Liver (tissue), 9 donors: ENCODE measurements around the gene LMCD1. TPM values are rescaled to one million over a fixed set of nuclear protein-coding genes. Genes with fewer than 3 reads are reported as not detected.

ENCODE experiments used
- DNase-seq: peaks from one replicate; pipeline ENCODE4 v3.0.0-alpha.2; 2017; ENCODE audit warnings: low spot score
- H3K27ac ChIP-seq, 2 donors: one replicate each; pipeline ENCODE4 v1.7.0; 2013; ENCODE audit warnings: inconsistent platforms in 2 of 2, low read length in 2 of 2, control low read depth in 1 of 2, low read depth in 1 of 2, mild to moderate bottlenecking in 1 of 2
- H3K27me3 ChIP-seq, 4 donors: one replicate each; pipeline versions ENCODE4 v1.6.1 to v1.7.0; 2013; ENCODE audit warnings: low read length in 3 of 4, inconsistent platforms in 1 of 4, mild to moderate bottlenecking in 1 of 4, moderate library complexity in 1 of 4; ENCODE audit not compliant: control insufficient read depth in 4 of 4, insufficient read depth in 4 of 4
- H3K36me3 ChIP-seq, 4 donors: one replicate each; pipeline versions ENCODE4 v1.6.1 to v1.7.0; 2013; ENCODE audit warnings: low read length in 3 of 4, mild to moderate bottlenecking in 3 of 4, low read depth in 1 of 4, moderate library complexity in 1 of 4; ENCODE audit not compliant: control insufficient read depth in 4 of 4, insufficient read depth in 3 of 4
- H3K4me1 ChIP-seq, 4 donors: one replicate each; pipeline versions ENCODE4 v1.6.1 to v1.7.0; 2013; ENCODE audit warnings: low read length in 3 of 4, mild to moderate bottlenecking in 3 of 4, moderate library complexity in 1 of 4; ENCODE audit not compliant: control insufficient read depth in 4 of 4, insufficient read depth in 4 of 4
- H3K4me3 ChIP-seq, 3 donors: one replicate each; pipeline versions ENCODE4 v1.6.1 to v1.7.0; 2013; ENCODE audit warnings: low read length in 3 of 3, control low read depth in 1 of 3, low read depth in 1 of 3, mild to moderate bottlenecking in 1 of 3
- H3K9ac ChIP-seq, 2 donors: one replicate each; pipeline ENCODE4 v1.7.0; 2013; ENCODE audit warnings: low read length in 2 of 2, mild to moderate bottlenecking in 2 of 2, moderate library complexity in 2 of 2, control low read depth in 1 of 2, low read depth in 1 of 2
- H3K9me3 ChIP-seq, 4 donors: one replicate each; pipeline versions ENCODE4 v1.6.1 to v1.7.0; 2013; ENCODE audit warnings: low read length in 3 of 4; ENCODE audit not compliant: control insufficient read depth in 4 of 4
- ATF3 ChIP-seq: IDR thresholded peaks from 2 replicates; pipeline ENCODE4 v1.6.1; 2016; ENCODE audit warnings: antibody characterized with exemption
- CTCF ChIP-seq: fragments of 150-350 bp; IDR thresholded peaks from 2 replicates; pipeline ENCODE4 v1.5.1; 2017; ENCODE audit warnings: improper control_type of control experiment, low read depth, low read length; ENCODE audit not compliant: missing input control
- EGR1 ChIP-seq, 2 donors: IDR thresholded peaks; 2 replicates each; pipeline ENCODE4 v1.6.1; 2016 to 2018; ENCODE audit warnings: antibody characterized with exemption in 2 of 2, low read depth in 2 of 2
- FOXA1 ChIP-seq: IDR thresholded peaks from 2 replicates; pipeline ENCODE4 v1.6.1; 2016; ENCODE audit warnings: antibody characterized with exemption
- FOXA2 ChIP-seq: IDR thresholded peaks from 2 replicates; pipeline ENCODE4 v1.6.1; 2016; ENCODE audit warnings: antibody characterized with exemption
- GABPA ChIP-seq, 2 donors: IDR thresholded peaks in 1 of 2; conservative IDR thresholded peaks in 1 of 2; 2 replicates each; pipeline ENCODE4 v1.6.1; 2016; ENCODE audit warnings: antibody characterized with exemption in 2 of 2, mild to moderate bottlenecking in 1 of 2, moderate library complexity in 1 of 2
- HNF4A ChIP-seq, 2 donors: conservative IDR thresholded peaks; 2 replicates each; pipeline ENCODE4 v1.6.1; 2016; ENCODE audit warnings: antibody characterized with exemption in 2 of 2, mild to moderate bottlenecking in 2 of 2
- HNF4G ChIP-seq: IDR thresholded peaks from 2 replicates; pipeline ENCODE4 v1.6.1; 2016; ENCODE audit warnings: antibody characterized with exemption
- JUND ChIP-seq, 2 donors: IDR thresholded peaks; 2 replicates each; pipeline ENCODE4 v1.6.1; 2016; ENCODE audit warnings: antibody characterized with exemption in 2 of 2
- MAX ChIP-seq: IDR thresholded peaks from 2 replicates; pipeline ENCODE4 v1.6.1; 2016; ENCODE audit warnings: antibody characterized with exemption
- NR2F2 ChIP-seq: IDR thresholded peaks from 2 replicates; pipeline ENCODE4 v1.6.1; 2016; ENCODE audit warnings: antibody characterized with exemption
- RAD21 ChIP-seq, 2 donors: IDR thresholded peaks; 2 replicates each; pipeline ENCODE4 v1.6.1; 2016; ENCODE audit warnings: antibody characterized with exemption in 2 of 2, mild to moderate bottlenecking in 2 of 2
- REST ChIP-seq: IDR thresholded peaks from 2 replicates; pipeline ENCODE4 v1.6.1; 2016; ENCODE audit warnings: antibody characterized with exemption, mild to moderate bottlenecking
- RXRA ChIP-seq, 2 donors: IDR thresholded peaks; 2 replicates each; pipeline ENCODE4 v1.6.1; 2017 to 2018; ENCODE audit warnings: antibody characterized with exemption in 2 of 2, mild to moderate bottlenecking in 1 of 2
- SP1 ChIP-seq: IDR thresholded peaks from 2 replicates; pipeline ENCODE4 v1.6.1; 2018; ENCODE audit warnings: antibody characterized with exemption, mild to moderate bottlenecking
- TAF1 ChIP-seq: conservative IDR thresholded peaks from 2 replicates; pipeline ENCODE4 v1.6.1; 2016; ENCODE audit warnings: antibody characterized with exemption, mild to moderate bottlenecking
- YY1 ChIP-seq: IDR thresholded peaks from 2 replicates; pipeline ENCODE4 v1.6.1; 2016; ENCODE audit warnings: antibody characterized with exemption, mild to moderate bottlenecking
- ZBTB33 ChIP-seq: IDR thresholded peaks from 2 replicates; pipeline ENCODE4 v1.6.1; 2016; ENCODE audit warnings: antibody characterized with exemption
- WGBS: extraction: QIAGEN DNeasy Blood & Tissue Kit; methylation state at CpG from one replicate; pipeline ENCODE4 v1.1.7; 2013; 5-methylcytosine and 5-hydroxymethylcytosine counted together
- polyA plus RNA-seq, 2 donors: library from polyadenylated mRNA; stranded (reverse) in 1 of 2; unstranded in 1 of 2; fragments of 200-250 nt in 1 of 2; fragments of >200 nt in 1 of 2; fragmentation: Nextera tagmentation in 1 of 2; extraction: Ambion mirVana in 1 of 2; gene quantifications; one replicate each; pipeline versions ENCODE4 v1.2.1 to v1.2.3, GENCODE V29; 2013 to 2015
- total RNA-seq, 2 donors: library from RNA; depleted of rRNA; stranded (reverse); fragments of >200 nt; gene quantifications; one replicate each; pipeline ENCODE4 v1.2.3, GENCODE V29; 2014
- donor health status: healthy.
- donor health status: healthy.
- donor health status: healthy.
- donor health status: healthy.
- donor health status: healthy.

Gene LMCD1
- total and polyA plus RNA-seq, 4 donors, result 3.1 to 8.3 (median 6.0) TPM

GRCh38 chr3:8597219-8597853 is 95.7 kb downstream of the LMCD1 start:
- H3K27me3 ChIP-seq, result no peaks in the 10 kb centered on the region
- H3K36me3 ChIP-seq, result no peaks in the 10 kb centered on the region
- H3K4me3 ChIP-seq, result no peak overlapping the region
- 81% methylated on average over 7 of the region's 7 CpGs for WGBS
- no peaks in the 10 kb centered on the region for H3K9me3 ChIP-seq
- TF ChIP-seq TAF1 (no peak), RXRA (IDR thresholded peaks at IDR 0.05) (no peak), FOXA1 (no peak), NR2F2 (no peak), RAD21 (IDR thresholded peaks at IDR 0.05) (no peak), REST (no peak), YY1 (no peak), ATF3 (no peak), HNF4A (conservative IDR thresholded peaks at IDR 0.05) (no peak), JUND (IDR thresholded peaks at IDR 0.05) (no peak), SP1 (no peak), EGR1 (IDR thresholded peaks at IDR 0.05; ENCODE audit: low read depth in 2 of 2) (no peak), CTCF (no peak), MAX (no peak), GABPA (IDR thresholded peaks at IDR 0.05 in 1 of 2, conservative IDR thresholded peaks at IDR 0.05 in 1 of 2) (no peak), HNF4G (no peak), FOXA2 (no peak), ZBTB33 (no peak)
- no peak for DNase-seq
- H3K4me1 ChIP-seq, result no peaks in the 10 kb centered on the region
- H3K9ac ChIP-seq, result no peak overlapping the region
- H3K27ac ChIP-seq, result no peak overlapping the region
